ENCODE results near the gene KRT9. TPM values are rescaled to one million over a fixed set of nuclear protein-coding genes. Genes with fewer than 3 reads are reported as not detected.

The KRT9 gene
- total RNA-seq, 2 donors from 2014 or later: not detected

GRCh38 chr17:41602524-41602923, 30.7 kb upstream of the KRT9 start:
- no peak overlapping the region for H3K4me3 ChIP-seq
- no peaks in the 10 kb centered on the region for H3K36me3 ChIP-seq
- TF ChIP-seq POLR2AphosphoS5 (IDR thresholded peaks at IDR 0.05) (no peak), CTCF (IDR thresholded peaks at IDR 0.05) (no peak), POLR2A (IDR thresholded peaks at IDR 0.05) (no peak)
- no peaks in the 10 kb centered on the region for H3K9me3 ChIP-seq
- H3K27me3 ChIP-seq (replicated peaks; ENCODE audit: insufficient read depth): no peaks in the 10 kb centered on the region
- peak overlapping the region in 1 of 2 donors; percentile 52 for H3K27ac ChIP-seq
- peaks cover 9% of the 10 kb centered on the region for H3K4me1 ChIP-seq (replicated peaks)
- no peak for DNase-seq (ENCODE audit: low spot score)
- WGBS: 11% methylated on average over 2 of the region's 2 CpGs
- intact Hi-C loops (cut with DNase I): no loop called here

GRCh38 chr17:41600318-41600717, 28.5 kb upstream of the KRT9 start:
- TF ChIP-seq CTCF (IDR thresholded peaks at IDR 0.05) (no peak), POLR2AphosphoS5 (IDR thresholded peaks at IDR 0.05) (peak; percentile 73), POLR2A (IDR thresholded peaks at IDR 0.05) (no peak)
- no peak for DNase-seq (ENCODE audit: low spot score)
- H3K36me3 ChIP-seq: no peaks in the 10 kb centered on the region
- peak overlapping the region; percentile 25 to 41 for H3K27ac ChIP-seq
- 34% methylated on average over 4 of the region's 4 CpGs for WGBS
- H3K4me1 ChIP-seq (replicated peaks): peaks cover 9% of the 10 kb centered on the region
- intact Hi-C loops (cut with DNase I): no loop called here
- H3K4me3 ChIP-seq: no peak overlapping the region
- no peaks in the 10 kb centered on the region for H3K9me3 ChIP-seq
- no peaks in the 10 kb centered on the region for H3K27me3 ChIP-seq (replicated peaks; ENCODE audit: insufficient read depth)

GRCh38 chr17:41599680-41600079, 27.8 kb upstream of the KRT9 start:
- Histone ChIP-seq H3K27me3 (replicated peaks; ENCODE audit: insufficient read depth) (no peaks in the 10 kb centered on the region), H3K27ac (peak overlapping the region; percentile 25 to 41), H3K4me1 (replicated peaks) (peaks cover 9% of the 10 kb centered on the region), H3K36me3 (no peaks in the 10 kb centered on the region), H3K4me3 (no peak overlapping the region), H3K9me3 (no peaks in the 10 kb centered on the region)
- DNase-seq (ENCODE audit: low spot score): no peak
- intact Hi-C loops (cut with DNase I): no loop called here
- 64% methylated on average over 1 of the region's 1 CpG for WGBS
- TF ChIP-seq POLR2AphosphoS5 (IDR thresholded peaks at IDR 0.05): no peak

- no peak overlapping the region for H3K4me3 ChIP-seq
- TF ChIP-seq POLR2A (IDR thresholded peaks at IDR 0.05) (no peak), POLR2AphosphoS5 (IDR thresholded peaks at IDR 0.05) (no peak), CTCF (IDR thresholded peaks at IDR 0.05) (no peak)
- 93% methylated on average over 8 of the region's 8 CpGs for WGBS
- H3K27ac ChIP-seq: no peak overlapping the region
- no peak for DNase-seq (ENCODE audit: low spot score)
- H3K4me1 ChIP-seq (replicated peaks): peaks cover 9% of the 10 kb centered on the region
- intact Hi-C loops (cut with DNase I): no loop called here
- H3K27me3 ChIP-seq (replicated peaks; ENCODE audit: insufficient read depth): no peaks in the 10 kb centered on the region
- H3K9me3 ChIP-seq: no peaks in the 10 kb centered on the region
- H3K36me3 ChIP-seq: no peaks in the 10 kb centered on the region
Measured at GRCh38 chr17:41595585-41595984, 23.7 kb upstream of the KRT9 start.

GRCh38 chr17:41594363-41594915, 22.6 kb upstream of the KRT9 start:
- intact Hi-C loops (cut with DNase I): no loop called here
- TF ChIP-seq CTCF (IDR thresholded peaks at IDR 0.05): no peak
- no peak for TF ChIP-seq POLR2A (IDR thresholded peaks at IDR 0.05)
- no peak for TF ChIP-seq POLR2AphosphoS5 (IDR thresholded peaks at IDR 0.05)
- no peaks in the 10 kb centered on the region for H3K9me3 ChIP-seq
- peaks cover under 1% of the 10 kb centered on the region for H3K4me1 ChIP-seq (replicated peaks)
- H3K36me3 ChIP-seq: no peaks in the 10 kb centered on the region
- H3K27me3 ChIP-seq (replicated peaks; ENCODE audit: insufficient read depth): no peaks in the 10 kb centered on the region
- no peak for DNase-seq (ENCODE audit: low spot score)
- no peak overlapping the region for H3K27ac ChIP-seq
- H3K4me3 ChIP-seq: no peak overlapping the region
- 75% methylated on average over 3 of the region's 3 CpGs for WGBS

Data from prostate gland (tissue), 2 donors.